ENCODE measurements around the gene MORN2.

GRCh38 chr2:38873763-38874162, 2.0 kb upstream of the MORN2 start:
- TF ChIP-seq CTCF (IDR thresholded peaks at IDR 0.05) (no peak), POLR2A (IDR thresholded peaks at IDR 0.05) (no peak)

All from Peyer's patch (tissue), 4 donors.